HL-60 (cell line): ENCODE measurements around the gene FOXF1.

Experiments
- DNase-seq, 2 experiments: peaks; one replicate each; pipeline ENCODE4 v3.0.0-alpha.2; 2010 to 2020; ENCODE audit warnings: low read depth in 1 of 2, low spot score in 1 of 2
- H3K27ac ChIP-seq: fragments of 250-450 bp; sonication (Bioruptor Pico); replicated peaks from 2 replicates; pipeline ENCODE4 v1.5.1; 2020; ENCODE audit warnings: mild to moderate bottlenecking, moderate library complexity
- H3K27me3 ChIP-seq: fragments of 250-450 bp; sonication (Bioruptor Pico); 2 replicates; pipeline ENCODE4 v1.5.1; 2021; ENCODE audit warnings: mild to moderate bottlenecking, moderate library complexity; ENCODE audit not compliant: insufficient read depth, poor library complexity, severe bottlenecking
- H3K4me3 ChIP-seq: replicated peaks from 2 replicates; pipeline ENCODE4 v1.5.1; 2011; ENCODE audit warnings: mild to moderate bottlenecking, control low read depth, low read length; ENCODE audit not compliant: insufficient read depth
- GABPA ChIP-seq: IDR thresholded peaks from 2 replicates; pipeline ENCODE4 v1.6.1; 2012; ENCODE audit warnings: low read depth
- POLR2AphosphoS5 ChIP-seq: IDR thresholded peaks from 2 replicates; pipeline ENCODE4 v1.6.1; 2012; ENCODE audit warnings: low read depth
- SPI1 ChIP-seq: IDR thresholded peaks from 2 replicates; pipeline ENCODE4 v1.6.1; 2012; ENCODE audit warnings: low read depth, mild to moderate bottlenecking, borderline replicate concordance
- TF ChIP-seq, protein P1 (sequence below): IDR thresholded peaks from 2 replicates; pipeline ENCODE4 v1.6.1; 2012; ENCODE audit warnings: low read depth; ENCODE audit not compliant: insufficient replicate concordance
- TF ChIP-seq, protein P2 (sequence below): IDR thresholded peaks from one replicate; pipeline ENCODE4 v1.5.1; 2011; ENCODE audit warnings: low read length, control low read depth, inconsistent platforms; ENCODE audit not compliant: insufficient read depth

Gene FOXF1

GRCh38 chr16:86512301-86512859 is 2.1 kb downstream of the FOXF1 start:
- no peak for DNase-seq
- no peak overlapping the region for H3K4me3 ChIP-seq
- peaks cover 18% of the 10 kb centered on the region for H3K27me3 ChIP-seq
- no peak overlapping the region for H3K27ac ChIP-seq
- TF ChIP-seq, protein P1, sequence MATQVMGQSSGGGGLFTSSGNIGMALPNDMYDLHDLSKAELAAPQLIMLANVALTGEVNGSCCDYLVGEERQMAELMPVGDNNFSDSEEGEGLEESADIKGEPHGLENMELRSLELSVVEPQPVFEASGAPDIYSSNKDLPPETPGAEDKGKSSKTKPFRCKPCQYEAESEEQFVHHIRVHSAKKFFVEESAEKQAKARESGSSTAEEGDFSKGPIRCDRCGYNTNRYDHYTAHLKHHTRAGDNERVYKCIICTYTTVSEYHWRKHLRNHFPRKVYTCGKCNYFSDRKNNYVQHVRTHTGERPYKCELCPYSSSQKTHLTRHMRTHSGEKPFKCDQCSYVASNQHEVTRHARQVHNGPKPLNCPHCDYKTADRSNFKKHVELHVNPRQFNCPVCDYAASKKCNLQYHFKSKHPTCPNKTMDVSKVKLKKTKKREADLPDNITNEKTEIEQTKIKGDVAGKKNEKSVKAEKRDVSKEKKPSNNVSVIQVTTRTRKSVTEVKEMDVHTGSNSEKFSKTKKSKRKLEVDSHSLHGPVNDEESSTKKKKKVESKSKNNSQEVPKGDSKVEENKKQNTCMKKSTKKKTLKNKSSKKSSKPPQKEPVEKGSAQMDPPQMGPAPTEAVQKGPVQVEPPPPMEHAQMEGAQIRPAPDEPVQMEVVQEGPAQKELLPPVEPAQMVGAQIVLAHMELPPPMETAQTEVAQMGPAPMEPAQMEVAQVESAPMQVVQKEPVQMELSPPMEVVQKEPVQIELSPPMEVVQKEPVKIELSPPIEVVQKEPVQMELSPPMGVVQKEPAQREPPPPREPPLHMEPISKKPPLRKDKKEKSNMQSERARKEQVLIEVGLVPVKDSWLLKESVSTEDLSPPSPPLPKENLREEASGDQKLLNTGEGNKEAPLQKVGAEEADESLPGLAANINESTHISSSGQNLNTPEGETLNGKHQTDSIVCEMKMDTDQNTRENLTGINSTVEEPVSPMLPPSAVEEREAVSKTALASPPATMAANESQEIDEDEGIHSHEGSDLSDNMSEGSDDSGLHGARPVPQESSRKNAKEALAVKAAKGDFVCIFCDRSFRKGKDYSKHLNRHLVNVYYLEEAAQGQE: no peak

DNA sequence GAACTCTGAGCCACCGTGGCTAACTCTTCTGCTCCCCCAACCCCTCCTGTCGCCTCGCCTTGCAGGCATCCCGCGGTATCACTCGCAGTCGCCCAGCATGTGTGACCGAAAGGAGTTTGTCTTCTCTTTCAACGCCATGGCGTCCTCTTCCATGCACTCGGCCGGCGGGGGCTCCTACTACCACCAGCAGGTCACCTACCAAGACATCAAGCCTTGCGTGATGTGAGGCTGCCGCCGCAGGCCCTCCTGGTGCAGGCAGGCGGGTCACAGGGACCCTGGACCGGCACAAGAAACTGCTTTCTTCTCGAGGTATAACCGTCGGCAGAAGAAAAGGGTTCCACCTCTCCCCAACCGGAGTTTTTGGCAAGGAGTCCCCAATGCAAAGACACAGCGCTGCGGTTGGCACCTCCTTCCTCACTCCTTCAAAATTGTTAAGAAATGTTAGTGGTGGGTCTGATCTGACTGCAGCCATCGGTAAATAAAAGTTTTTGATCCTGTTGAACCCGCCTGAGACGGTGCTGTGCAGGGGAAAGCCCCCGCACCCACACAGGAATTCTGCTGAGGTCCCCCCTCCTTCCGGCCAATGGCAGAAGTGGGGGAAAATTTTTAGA is 2.6 kb downstream of the FOXF1 start:
- Histone ChIP-seq H3K27me3 (peaks cover 13% of the 10 kb centered on the region), H3K27ac (no peak overlapping the region), H3K4me3 (no peak overlapping the region)
- no peak for DNase-seq
- TF ChIP-seq, protein P1: no peak
- no peak for TF ChIP-seq GABPA

GRCh38 chr16:86513471-86514277 is 3.3 kb downstream of the FOXF1 start:
- no peak overlapping the region for H3K4me3 ChIP-seq

More at GRCh38 chr16:86513471-86514277, 3.3 kb downstream of the FOXF1 start:
- no peak overlapping the region for H3K27ac ChIP-seq
- no peak for DNase-seq
- TF ChIP-seq SPI1: no peak
- TF ChIP-seq, protein P2, sequence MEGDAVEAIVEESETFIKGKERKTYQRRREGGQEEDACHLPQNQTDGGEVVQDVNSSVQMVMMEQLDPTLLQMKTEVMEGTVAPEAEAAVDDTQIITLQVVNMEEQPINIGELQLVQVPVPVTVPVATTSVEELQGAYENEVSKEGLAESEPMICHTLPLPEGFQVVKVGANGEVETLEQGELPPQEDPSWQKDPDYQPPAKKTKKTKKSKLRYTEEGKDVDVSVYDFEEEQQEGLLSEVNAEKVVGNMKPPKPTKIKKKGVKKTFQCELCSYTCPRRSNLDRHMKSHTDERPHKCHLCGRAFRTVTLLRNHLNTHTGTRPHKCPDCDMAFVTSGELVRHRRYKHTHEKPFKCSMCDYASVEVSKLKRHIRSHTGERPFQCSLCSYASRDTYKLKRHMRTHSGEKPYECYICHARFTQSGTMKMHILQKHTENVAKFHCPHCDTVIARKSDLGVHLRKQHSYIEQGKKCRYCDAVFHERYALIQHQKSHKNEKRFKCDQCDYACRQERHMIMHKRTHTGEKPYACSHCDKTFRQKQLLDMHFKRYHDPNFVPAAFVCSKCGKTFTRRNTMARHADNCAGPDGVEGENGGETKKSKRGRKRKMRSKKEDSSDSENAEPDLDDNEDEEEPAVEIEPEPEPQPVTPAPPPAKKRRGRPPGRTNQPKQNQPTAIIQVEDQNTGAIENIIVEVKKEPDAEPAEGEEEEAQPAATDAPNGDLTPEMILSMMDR: no peak
- TF ChIP-seq GABPA: no peak
- no peak for TF ChIP-seq POLR2AphosphoS5
- TF ChIP-seq, protein P1: no peak
- H3K27me3 ChIP-seq: peaks cover 11% of the 10 kb centered on the region
